AG09319 (cell line): ENCODE measurements around the gene CD9.

Experiments used
- DNase-seq: peaks from one replicate; pipeline ENCODE4 v3.0.0-alpha.2; 2010; ENCODE audit warnings: low read depth; ENCODE audit errors: extremely low read depth
- CTCF ChIP-seq: IDR thresholded peaks from 2 replicates; pipeline ENCODE4 v1.5.1; 2011; ENCODE audit warnings: low read depth, mild to moderate bottlenecking, inconsistent platforms, low read length, moderate library complexity

Gene CD9

GRCh38 chr12:6161124-6161882, 38.9 kb upstream of the CD9 start:
- TF ChIP-seq CTCF: no peak
- DNase-seq: no peak

DNA sequence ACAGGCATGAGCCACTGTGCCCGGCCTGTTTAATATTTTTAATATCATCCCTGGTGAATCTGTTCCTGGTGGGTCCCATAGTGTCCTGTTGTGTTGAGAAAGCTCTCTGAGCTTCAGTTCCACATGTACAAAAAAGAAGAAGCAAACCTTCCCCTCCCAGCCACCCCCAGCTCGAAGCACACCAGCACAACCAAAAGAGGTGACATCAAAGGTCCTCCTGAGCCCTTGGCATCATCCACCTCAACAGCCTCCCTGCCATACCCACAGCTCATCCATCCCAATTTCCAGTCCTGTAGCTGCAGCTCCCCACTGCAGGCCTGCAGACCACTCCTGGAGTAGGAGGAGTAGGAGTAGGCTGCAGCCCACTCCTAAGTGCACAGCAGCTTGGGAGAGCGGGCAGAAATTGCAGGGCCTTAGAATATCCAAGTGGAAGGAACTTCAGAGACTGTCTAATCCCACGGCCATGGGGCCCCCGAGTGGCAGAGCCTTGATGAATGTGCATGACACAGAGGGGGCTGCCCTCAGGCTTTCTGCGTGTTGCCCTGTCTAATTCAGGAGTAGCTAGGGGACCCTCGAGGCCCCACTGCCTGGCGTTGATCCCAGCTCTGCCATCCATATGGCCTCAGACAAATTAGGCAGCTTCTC, 36.7 kb upstream of the CD9 start:
- DNase-seq: no peak

DNA sequence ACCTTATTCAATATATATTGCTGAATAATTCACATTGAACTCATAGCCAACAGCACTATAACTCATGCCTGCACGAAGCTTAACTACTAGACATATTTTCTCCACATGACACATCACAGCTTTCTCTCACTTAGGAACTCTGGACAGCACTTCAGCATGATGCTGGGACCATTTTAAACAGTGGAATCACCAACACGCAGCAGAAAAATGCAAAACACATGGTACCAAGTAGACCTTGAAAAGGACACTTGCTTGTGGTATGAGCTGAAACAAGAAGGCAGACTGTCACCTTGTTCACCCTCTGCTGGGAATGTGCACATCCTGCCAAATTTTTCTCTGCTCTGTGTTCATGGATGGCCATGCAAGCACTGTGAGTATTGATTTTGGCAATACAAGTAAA, 34.8 kb upstream of the CD9 start:
- DNase-seq: peak; percentile 59
- TF ChIP-seq CTCF: no peak

More for the DNA sequence above, 36.7 kb upstream of the CD9 start:
- no peak for TF ChIP-seq CTCF

DNA sequence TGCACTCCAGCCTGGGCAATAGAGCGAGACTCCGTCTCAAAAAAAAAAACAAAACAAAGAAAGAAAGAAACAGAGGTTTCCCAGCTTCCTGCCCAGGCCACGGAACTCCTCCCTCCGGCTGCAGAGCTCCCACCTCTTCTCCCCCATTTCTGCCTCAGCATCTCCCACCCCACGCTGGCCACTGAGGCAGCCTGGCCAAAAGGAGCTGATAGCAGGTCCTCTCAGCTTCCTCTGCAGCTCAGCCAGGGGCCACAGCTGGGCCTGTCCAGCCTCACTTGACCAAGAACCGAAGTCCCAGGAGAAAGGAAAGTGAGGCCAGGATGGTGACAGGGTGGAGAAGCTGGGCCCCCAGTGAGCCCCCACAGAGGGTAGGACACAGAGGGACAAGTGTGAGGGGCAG, 33.4 kb upstream of the CD9 start:
- DNase-seq: no peak
- no peak for TF ChIP-seq CTCF

DNA sequence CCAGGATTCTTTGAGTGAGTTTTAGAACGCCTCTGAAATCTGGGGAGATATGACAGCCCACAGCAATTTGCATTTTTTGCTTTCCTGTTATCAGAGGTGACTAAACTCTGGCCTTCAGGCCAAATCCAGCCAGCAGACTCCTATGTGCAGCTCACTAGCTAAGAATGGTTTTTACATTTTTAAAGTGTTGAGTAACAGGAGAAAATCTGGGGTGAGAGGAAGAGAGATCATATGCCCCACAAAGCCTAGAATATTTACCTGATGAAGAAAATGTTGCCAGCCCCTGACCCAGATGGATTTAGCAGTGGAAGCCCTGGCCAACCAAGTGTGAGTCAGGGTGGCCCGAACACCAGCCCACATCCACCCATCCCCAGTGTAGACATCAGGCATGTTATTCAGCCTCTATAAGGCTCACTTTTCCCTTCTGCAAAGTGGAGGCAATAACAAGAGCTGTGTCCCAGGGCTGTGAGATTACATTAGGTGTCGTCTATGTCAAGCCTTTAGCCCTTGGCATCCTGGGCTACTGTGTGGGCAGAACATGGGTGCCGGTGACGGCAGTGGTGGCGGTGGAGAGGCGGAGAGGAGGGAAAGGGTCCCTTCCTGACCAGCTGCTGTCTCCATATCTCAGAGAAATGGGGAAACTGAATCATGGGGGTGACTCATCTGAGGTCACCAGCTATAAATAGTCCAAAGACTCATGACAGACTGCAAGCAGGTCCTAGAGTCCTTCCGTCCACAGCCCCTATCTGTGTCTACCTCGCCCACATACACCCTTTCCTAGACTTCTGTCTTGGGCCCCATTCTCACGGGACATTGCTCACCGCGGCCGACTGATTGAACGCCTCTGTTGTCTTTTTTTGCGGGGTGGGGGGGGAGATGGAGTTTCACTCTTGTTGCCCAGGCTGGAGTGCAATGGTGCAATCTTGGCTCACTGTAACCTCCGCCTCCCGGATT, 32.6 kb upstream of the CD9 start:
- no peak for TF ChIP-seq CTCF
- DNase-seq: peak; percentile 56

DNA sequence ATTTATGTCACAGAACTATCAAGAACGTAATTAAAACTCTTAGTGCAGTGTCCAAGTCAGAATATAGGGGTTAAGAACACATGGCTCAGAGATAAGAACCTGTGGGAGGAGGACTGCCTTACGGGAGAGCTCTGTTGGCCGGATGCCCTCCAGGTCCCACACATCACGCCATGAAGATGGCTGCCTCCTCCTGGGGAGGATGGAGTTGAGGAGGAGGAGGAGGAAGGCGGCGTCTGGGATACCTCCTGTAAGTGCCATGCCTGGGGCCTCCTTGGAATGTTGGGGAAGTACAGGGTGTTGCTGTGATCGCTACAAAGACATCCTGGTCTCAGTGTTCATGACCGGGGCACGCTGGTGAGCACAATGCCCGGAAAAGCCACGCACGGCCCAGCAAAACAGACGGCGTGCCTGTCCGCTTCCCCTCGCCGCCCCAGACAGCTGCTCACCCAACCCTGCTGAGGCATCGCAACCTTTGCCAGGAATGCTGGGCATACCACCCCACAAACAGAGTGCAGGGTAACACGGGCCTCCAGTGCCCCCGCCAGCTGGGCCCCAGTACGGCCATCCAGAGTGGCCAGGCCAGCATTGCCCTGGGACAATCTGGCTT, 28.7 kb upstream of the CD9 start:
- no peak for DNase-seq
- TF ChIP-seq CTCF: no peak
